OCI-LY7 (cell line): ENCODE data around the gene CCDC66. TPM values are rescaled to one million over a fixed set of nuclear protein-coding genes. Genes with fewer than 3 reads are reported as not detected.

Experiments used
- BruUV-seq: library from RNA; stranded (reverse); fragments of 400-500 nt; replicated peaks from 2 replicates; lab custom pipeline; 2021; lab: Mats Ljungman, UMichigan
- CTCF ChIA-PET: fragments of 300-600 bp; sonication (Branson Sonifier 250); formaldehyde crosslinking; loops from one replicate; lab custom pipeline; 2022; ENCODE audit warnings: antibody characterized with exemption; ENCODE audit not compliant: unreplicated experiment; lab: Charles Lee
- POLR2A ChIA-PET: fragments of 300-600 bp; sonication (Branson Sonifier 250); formaldehyde crosslinking; loops from one replicate; lab custom pipeline; 2022; ENCODE audit warnings: antibody characterized with exemption; lab: Charles Lee
- DNase-seq: peaks from one replicate; pipeline ENCODE4 v3.0.0-alpha.2; 2015; ENCODE audit warnings: low spot score
- H2AFZ ChIP-seq: fragments of 200-600 bp; sonication (generic), shearing (Covaris generic); 2 replicates; pipeline ENCODE4 v1.6.1; 2014; ENCODE audit warnings: mild to moderate bottlenecking, antibody characterized with exemption, low read length, moderate library complexity
- H3K27ac ChIP-seq: fragments of 200-600 bp; sonication (generic); 2 replicates; pipeline ENCODE4 v1.5.1; 2014; ENCODE audit warnings: mixed run types, low read depth, mild to moderate bottlenecking, moderate library complexity, low read length, inconsistent platforms; ENCODE audit not compliant: poor library complexity, severe bottlenecking
- H3K36me3 ChIP-seq: fragments of 200-600 bp; sonication (generic); 2 replicates; pipeline ENCODE4 v1.6.1; 2014; ENCODE audit warnings: mild to moderate bottlenecking, antibody characterized with exemption, low read length, moderate library complexity, mixed read lengths; ENCODE audit not compliant: insufficient read depth
- H3K4me1 ChIP-seq: fragments of 200-600 bp; sonication (generic); 2 replicates; pipeline ENCODE4 v1.5.1; 2014; ENCODE audit warnings: mild to moderate bottlenecking, low read length; ENCODE audit not compliant: insufficient read depth, poor library complexity, severe bottlenecking
- H3K4me2 ChIP-seq: fragments of 200-600 bp; sonication (generic); 2 replicates; pipeline ENCODE4 v1.6.1; 2014; ENCODE audit warnings: mild to moderate bottlenecking, low read length
- H3K4me3 ChIP-seq: fragments of 200-600 bp; sonication (generic); 2 replicates; pipeline ENCODE4 v1.5.1; 2014; ENCODE audit warnings: mild to moderate bottlenecking, low read depth, low read length; ENCODE audit not compliant: poor library complexity, severe bottlenecking
- H3K79me2 ChIP-seq: fragments of 200-600 bp; sonication (generic); 2 replicates; pipeline ENCODE4 v1.6.1; 2016; ENCODE audit warnings: low read depth, mild to moderate bottlenecking, low read length, moderate library complexity, mixed read lengths; ENCODE audit not compliant: insufficient read depth
- H3K9me2 ChIP-seq: fragments of 200-600 bp; sonication (generic); 2 replicates; pipeline ENCODE4 v1.6.1; 2016; ENCODE audit warnings: mild to moderate bottlenecking, low read length, mixed read lengths; ENCODE audit not compliant: insufficient read depth
- H3K9me3 ChIP-seq: fragments of 200-600 bp; sonication (generic); 2 replicates; pipeline ENCODE4 v1.6.1; 2014; ENCODE audit warnings: mild to moderate bottlenecking, mixed run types, low read length, mixed read lengths
- H4K20me1 ChIP-seq: fragments of 200-600 bp; sonication (generic); 2 replicates; pipeline ENCODE4 v1.6.1; 2014; ENCODE audit warnings: mild to moderate bottlenecking, antibody characterized with exemption, low read length, moderate library complexity, mixed read lengths; ENCODE audit not compliant: insufficient read depth
- CTCF ChIP-seq: fragments of 200-600 bp; sonication (generic); conservative IDR thresholded peaks from 2 replicates; pipeline ENCODE4 v1.5.1; 2014; ENCODE audit warnings: mild to moderate bottlenecking, antibody characterized with exemption, low read length, moderate library complexity, mixed read lengths
- EZH2phosphoT487 ChIP-seq: fragments of 200-600 bp; sonication (generic); IDR thresholded peaks from 2 replicates; pipeline ENCODE4 v1.6.1; 2018; ENCODE audit warnings: low read depth, borderline replicate concordance, mild to moderate bottlenecking, mixed run types, antibody characterized with exemption, low read length, moderate library complexity, mixed read lengths
- intact Hi-C: fragments of 100-400 bp; cut with micrococcal nuclease; formaldehyde crosslinking; loops from one replicate; pipeline ENCODE4 v1.10.0; 2022; ENCODE audit not compliant: unreplicated experiment
- total RNA-seq, 2 experiments: library from RNA; depleted of rRNA in 1 of 2; stranded (reverse); fragments of >200 nt in 1 of 2; shearing (Covaris generic) in 1 of 2; gene quantifications; 2 replicates each; pipeline ENCODE4 v1.2.3, GENCODE V29; 2014 to 2022

CCDC66 gene
- total RNA-seq, 2 experiments from 2014 or later, result 39.6 to 59.2 TPM

DNA sequence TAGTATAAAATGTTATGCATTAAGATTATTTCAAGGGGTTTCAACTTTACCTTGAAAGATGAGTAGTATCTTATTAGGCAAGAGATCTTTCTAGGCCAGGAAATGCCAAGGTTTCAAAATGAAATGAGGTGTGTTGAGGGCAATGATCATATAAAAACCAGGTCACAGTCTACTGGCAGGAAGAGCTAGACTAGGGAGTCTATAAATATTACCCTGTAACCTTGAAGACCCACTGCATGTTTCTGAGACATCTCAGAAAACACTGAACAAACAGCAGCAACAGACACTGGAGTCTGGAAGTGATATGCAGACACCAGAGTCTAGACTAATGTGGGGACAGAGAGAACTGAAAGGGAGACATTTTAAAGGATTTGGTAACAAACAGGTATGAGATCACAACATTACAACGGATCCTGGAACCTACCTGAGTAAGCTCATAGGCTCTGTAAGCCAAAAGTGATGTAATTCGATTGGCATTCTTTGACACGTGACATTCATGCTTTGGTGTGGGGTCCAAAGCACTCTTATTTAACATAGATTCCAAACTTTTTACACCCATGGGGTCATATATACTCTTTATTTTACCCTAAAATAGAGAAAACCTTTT lies 111.1 kb downstream of the CCDC66 start:
- Histone ChIP-seq H2AFZ (no peak overlapping the region), H3K79me2 (peaks cover 26% of the 10 kb centered on the region; the same call in 1 of the 2 replicates), H4K20me1 (no peaks in the 10 kb centered on the region), H3K9me2 (no peaks in the 10 kb centered on the region), H3K36me3 (peaks cover 100% of the 10 kb centered on the region), H3K4me2 (no peak overlapping the region), H3K4me1 (no peaks in the 10 kb centered on the region), H3K9me3 (no peaks in the 10 kb centered on the region), H3K27ac (no peak overlapping the region), H3K4me3 (no peak overlapping the region)
- TF ChIP-seq CTCF, result no peak
- TF ChIP-seq EZH2phosphoT487, result no peak
- CTCF ChIA-PET, result no interaction called here
- intact Hi-C loops, result no loop called here
- BruUV-seq, result no TSS peak
- POLR2A ChIA-PET, result interaction anchor here (0.5 to 1.2 kb wide), 3 partner anchors 9 to 418 kb away, joined by 3 to 4 read pairs (median 4); no protein-coding TSS in a partner anchor
- DNase-seq, result no peak

Other genes with a start within 250 kb of the CCDC66 start
- not detected in 2 replicates for gene ERC2, start 88.7 kb upstream of the CCDC66 start, total RNA-seq (2014; rRNA removed; shearing (Covaris generic))
- not detected in 2 replicates for gene ERC2, start 88.7 kb upstream of the CCDC66 start, total RNA-seq (2022)
- 94.7 and 96.5 TPM in 2 replicates for gene TASOR, start 126.1 kb downstream of the CCDC66 start, total RNA-seq (2014; rRNA removed; shearing (Covaris generic))
- gene TASOR, start 126.1 kb downstream of the CCDC66 start, total RNA-seq (2022), result 121 and 144 TPM in 2 replicates
- 10.8 and 14.1 TPM in 2 replicates for gene ARHGEF3, start 244.8 kb downstream of the CCDC66 start, total RNA-seq (2014; rRNA removed; shearing (Covaris generic))
- 21.7 and 26.9 TPM in 2 replicates for gene ARHGEF3, start 244.8 kb downstream of the CCDC66 start, total RNA-seq (2022)